Panc1 (cell line): ENCODE data around the gene OPHN1. TPM values are rescaled to one million over a fixed set of nuclear protein-coding genes. Genes with fewer than 3 reads are reported as not detected.

ENCODE experiments used
- ATAC-seq: fragments of 200-7000 bp; cut with Tn5 transposase; 2 replicates; pipeline ENCODE4 v1.9.1; 2020; ENCODE audit warnings: mild to moderate bottlenecking, moderate library complexity
- BruUV-seq: library from RNA; stranded (reverse); fragments of 400-500 nt; replicated peaks from 2 replicates; lab custom pipeline; 2021; lab: Mats Ljungman, UMichigan
- CTCF ChIA-PET: fragments of 300-600 bp; sonication (Branson Sonifier 250); formaldehyde crosslinking; loops from one replicate; lab custom pipeline; 2022; ENCODE audit warnings: antibody characterized with exemption; lab: Charles Lee
- POLR2A ChIA-PET: fragments of 300-600 bp; sonication (Branson Sonifier 250); formaldehyde crosslinking; loops from one replicate; lab custom pipeline; 2022; ENCODE audit warnings: antibody characterized with exemption; lab: Charles Lee
- DNase-seq: peaks from one replicate; pipeline ENCODE4 v3.0.0-alpha.2; 2010; ENCODE audit warnings: low read depth, low spot score
- H3K27ac ChIP-seq: 2 replicates; pipeline ENCODE4 v1.5.1; 2011; ENCODE audit warnings: mild to moderate bottlenecking, low read length, inconsistent platforms
- H3K27me3 ChIP-seq: fragments of 200-500 bp; sonication (Bioruptor generic); 2 replicates; pipeline ENCODE4 v1.6.0; 2014; ENCODE audit warnings: low read length, inconsistent platforms; ENCODE audit not compliant: control insufficient read depth, insufficient read depth
- H3K36me3 ChIP-seq: fragments of 200-500 bp; sonication (Bioruptor generic); 2 replicates; pipeline ENCODE4 v1.5.1; 2014; ENCODE audit warnings: inconsistent platforms, mild to moderate bottlenecking, low read length, moderate library complexity; ENCODE audit not compliant: control insufficient read depth, insufficient read depth
- H3K4me1 ChIP-seq: 2 replicates; pipeline ENCODE4 v1.5.1; 2011; ENCODE audit warnings: inconsistent platforms, mild to moderate bottlenecking, low read length, moderate library complexity; ENCODE audit not compliant: control insufficient read depth, insufficient read depth
- H3K4me3 ChIP-seq, 2 experiments: 2 replicates each; pipeline ENCODE4 v1.5.1; 2011 to 2012; ENCODE audit warnings: low read depth in 2 of 2, low read length in 2 of 2, mild to moderate bottlenecking in 2 of 2, inconsistent platforms in 1 of 2, moderate library complexity in 1 of 2
- H3K9me3 ChIP-seq: fragments of 200-500 bp; sonication (Bioruptor generic); 2 replicates; pipeline ENCODE4 v1.5.1; 2014; ENCODE audit warnings: low read depth, mild to moderate bottlenecking, inconsistent platforms, low read length, moderate library complexity; ENCODE audit not compliant: control insufficient read depth, insufficient read depth
- CTCF ChIP-seq: fragments of 450-650 bp; IDR thresholded peaks from 2 replicates; pipeline ENCODE4 v1.5.1; 2017; ENCODE audit warnings: mild to moderate bottlenecking
- POLR2AphosphoS5 ChIP-seq: IDR thresholded peaks from 2 replicates; pipeline ENCODE4 v1.6.1; 2012; ENCODE audit warnings: mild to moderate bottlenecking, low read depth, low read length, moderate library complexity
- REST ChIP-seq, 2 experiments: IDR thresholded peaks; 2 replicates each; pipeline ENCODE4 v1.6.1; 2011 to 2012; ENCODE audit warnings: low read depth in 2 of 2, control low read depth in 1 of 2, low read length in 1 of 2, mild to moderate bottlenecking in 1 of 2, moderate library complexity in 1 of 2; ENCODE audit not compliant: insufficient read depth in 1 of 2
- SIN3A ChIP-seq: IDR thresholded peaks from 2 replicates; pipeline ENCODE4 v1.6.1; 2012; ENCODE audit warnings: low read depth, mild to moderate bottlenecking, low read length, moderate library complexity, borderline replicate concordance; ENCODE audit not compliant: insufficient read depth
- TCF7L2 ChIP-seq: IDR thresholded peaks from 2 replicates; pipeline ENCODE4 v1.6.1; 2011; ENCODE audit warnings: mild to moderate bottlenecking, low read depth, low read length, inconsistent platforms
- in situ Hi-C: cut with HindIII; loops from 2 replicates; pipeline ENCODE4 v1.10.0; 2016; ENCODE audit warnings: low sequenced_read_pairs, low pct_unique_long_range_greater_than_20kb
- intact Hi-C: fragments of 100-400 bp; cut with micrococcal nuclease; formaldehyde crosslinking; loops from one replicate; pipeline ENCODE4 v1.10.0; 2022; ENCODE audit not compliant: unreplicated experiment
- total RNA-seq: library from RNA; stranded (reverse); gene quantifications from one replicate; pipeline ENCODE4 v1.2.1, GENCODE V29; 2021; ENCODE audit not compliant: unreplicated experiment

OPHN1 gene
- total RNA-seq, 1 experiment from 2014 or later: 8.8 TPM

- CTCF ChIA-PET: no interaction called here
- no TSS peak for BruUV-seq
- no peak for TF ChIP-seq SIN3A
- no peak for TF ChIP-seq POLR2AphosphoS5
- TF ChIP-seq CTCF: no peak
- TF ChIP-seq REST (IDR thresholded peaks at IDR 0.05; ENCODE audit: insufficient read depth in 1 of 2, low read depth in 2 of 2, low read length in 1 of 2): no peak
- TF ChIP-seq TCF7L2: no peak
- Histone ChIP-seq H3K9me3 (no peaks in the 10 kb centered on the region), H3K27ac (no peak overlapping the region), H3K27me3 (no peaks in the 10 kb centered on the region), H3K4me1 (no peaks in the 10 kb centered on the region), H3K4me3 (no peak overlapping the region), H3K36me3 (no peaks in the 10 kb centered on the region; the same call in 1 of the 2 replicates)
- ATAC-seq (no peak), DNase-seq (no peak)
- POLR2A ChIA-PET: no interaction called here
- in situ Hi-C loops (no loop called here), intact Hi-C loops (no loop called here)
Measured at GRCh38 chrX:68098431-68098830, 334.9 kb downstream of the OPHN1 start.

- ChIA-PET POLR2A (no interaction called here), CTCF (no interaction called here)
- no TSS peak for BruUV-seq
- intact Hi-C loops (no loop called here), in situ Hi-C loops (no loop called here)
- H3K27me3 ChIP-seq: no peaks in the 10 kb centered on the region
- TF ChIP-seq REST (IDR thresholded peaks at IDR 0.05; ENCODE audit: insufficient read depth in 1 of 2, low read depth in 2 of 2, low read length in 1 of 2) (no peak), TCF7L2 (no peak), POLR2AphosphoS5 (no peak), SIN3A (no peak), CTCF (no peak)
- H3K27ac ChIP-seq: no peak overlapping the region
- no peaks in the 10 kb centered on the region for H3K9me3 ChIP-seq
- no peaks in the 10 kb centered on the region for H3K4me1 ChIP-seq
- no peak overlapping the region for H3K4me3 ChIP-seq
- H3K36me3 ChIP-seq: no peaks in the 10 kb centered on the region
- ATAC-seq (no peak), DNase-seq (no peak)
Measured at GRCh38 chrX:68090266-68090665, 343.0 kb downstream of the OPHN1 start.
